Panc1 (cell line): Measurements from ENCODE around the gene IQSEC1. TPM values are rescaled to one million over a fixed set of nuclear protein-coding genes. Genes with fewer than 3 reads are reported as not detected.

Source experiments
- ATAC-seq: fragments of 200-7000 bp; cut with Tn5 transposase; 2 replicates; pipeline ENCODE4 v1.9.1; 2020; ENCODE audit warnings: mild to moderate bottlenecking, moderate library complexity
- BruUV-seq: library from RNA; stranded (reverse); fragments of 400-500 nt; replicated peaks from 2 replicates; lab custom pipeline; 2021; lab: Mats Ljungman, UMichigan
- CTCF ChIA-PET: fragments of 300-600 bp; sonication (Branson Sonifier 250); formaldehyde crosslinking; loops from one replicate; lab custom pipeline; 2022; ENCODE audit warnings: antibody characterized with exemption; lab: Charles Lee
- POLR2A ChIA-PET: fragments of 300-600 bp; sonication (Branson Sonifier 250); formaldehyde crosslinking; loops from one replicate; lab custom pipeline; 2022; ENCODE audit warnings: antibody characterized with exemption; lab: Charles Lee
- DNase-seq: peaks from one replicate; pipeline ENCODE4 v3.0.0-alpha.2; 2010; ENCODE audit warnings: low read depth, low spot score
- H3K27ac ChIP-seq: 2 replicates; pipeline ENCODE4 v1.5.1; 2011; ENCODE audit warnings: mild to moderate bottlenecking, low read length, inconsistent platforms
- H3K27me3 ChIP-seq: fragments of 200-500 bp; sonication (Bioruptor generic); 2 replicates; pipeline ENCODE4 v1.6.0; 2014; ENCODE audit warnings: low read length, inconsistent platforms; ENCODE audit not compliant: control insufficient read depth, insufficient read depth
- H3K36me3 ChIP-seq: fragments of 200-500 bp; sonication (Bioruptor generic); 2 replicates; pipeline ENCODE4 v1.5.1; 2014; ENCODE audit warnings: inconsistent platforms, mild to moderate bottlenecking, low read length, moderate library complexity; ENCODE audit not compliant: control insufficient read depth, insufficient read depth
- H3K4me1 ChIP-seq: 2 replicates; pipeline ENCODE4 v1.5.1; 2011; ENCODE audit warnings: inconsistent platforms, mild to moderate bottlenecking, low read length, moderate library complexity; ENCODE audit not compliant: control insufficient read depth, insufficient read depth
- H3K4me3 ChIP-seq, 2 experiments: 2 replicates each; pipeline ENCODE4 v1.5.1; 2011 to 2012; ENCODE audit warnings: low read depth in 2 of 2, low read length in 2 of 2, mild to moderate bottlenecking in 2 of 2, inconsistent platforms in 1 of 2, moderate library complexity in 1 of 2
- H3K9me3 ChIP-seq: fragments of 200-500 bp; sonication (Bioruptor generic); 2 replicates; pipeline ENCODE4 v1.5.1; 2014; ENCODE audit warnings: low read depth, mild to moderate bottlenecking, inconsistent platforms, low read length, moderate library complexity; ENCODE audit not compliant: control insufficient read depth, insufficient read depth
- CTCF ChIP-seq: fragments of 450-650 bp; IDR thresholded peaks from 2 replicates; pipeline ENCODE4 v1.5.1; 2017; ENCODE audit warnings: mild to moderate bottlenecking
- POLR2AphosphoS5 ChIP-seq: IDR thresholded peaks from 2 replicates; pipeline ENCODE4 v1.6.1; 2012; ENCODE audit warnings: mild to moderate bottlenecking, low read depth, low read length, moderate library complexity
- REST ChIP-seq, 2 experiments: IDR thresholded peaks; 2 replicates each; pipeline ENCODE4 v1.6.1; 2011 to 2012; ENCODE audit warnings: low read depth in 2 of 2, control low read depth in 1 of 2, low read length in 1 of 2, mild to moderate bottlenecking in 1 of 2, moderate library complexity in 1 of 2; ENCODE audit not compliant: insufficient read depth in 1 of 2
- SIN3A ChIP-seq: IDR thresholded peaks from 2 replicates; pipeline ENCODE4 v1.6.1; 2012; ENCODE audit warnings: low read depth, mild to moderate bottlenecking, low read length, moderate library complexity, borderline replicate concordance; ENCODE audit not compliant: insufficient read depth
- TCF7L2 ChIP-seq: IDR thresholded peaks from 2 replicates; pipeline ENCODE4 v1.6.1; 2011; ENCODE audit warnings: mild to moderate bottlenecking, low read depth, low read length, inconsistent platforms
- in situ Hi-C: cut with HindIII; loops from 2 replicates; pipeline ENCODE4 v1.10.0; 2016; ENCODE audit warnings: low sequenced_read_pairs, low pct_unique_long_range_greater_than_20kb
- intact Hi-C: fragments of 100-400 bp; cut with micrococcal nuclease; formaldehyde crosslinking; loops from one replicate; pipeline ENCODE4 v1.10.0; 2022; ENCODE audit not compliant: unreplicated experiment
- total RNA-seq: library from RNA; stranded (reverse); gene quantifications from one replicate; pipeline ENCODE4 v1.2.1, GENCODE V29; 2021; ENCODE audit not compliant: unreplicated experiment

IQSEC1 gene
- total RNA-seq, 1 experiment from 2014 or later = 28.4 TPM

GRCh38 chr3:12891985-12892839 is 181.0 kb downstream of the IQSEC1 start:
- intact Hi-C loops = no loop called here
- Histone ChIP-seq H3K36me3 (no peaks in the 10 kb centered on the region), H3K4me1 (no peaks in the 10 kb centered on the region), H3K9me3 (no peaks in the 10 kb centered on the region), H3K4me3 (no peak overlapping the region), H3K27me3 (no peaks in the 10 kb centered on the region; the same call in 1 of the 2 replicates), H3K27ac (no peak overlapping the region)
- CTCF ChIA-PET = interaction anchor here (0.9 kb wide), 1 partner anchor 11 kb away, joined by 5 read pairs; no protein-coding TSS in a partner anchor
- TF ChIP-seq CTCF = peak; percentile 83
- no peak for TF ChIP-seq TCF7L2
- no peak for TF ChIP-seq POLR2AphosphoS5
- no peak for TF ChIP-seq SIN3A
- POLR2A ChIA-PET = interaction anchor here (0.7 kb wide), 1 partner anchor 1889 kb away, joined by 3 read pairs; no protein-coding TSS in a partner anchor
- DNase-seq (peak; percentile 33), ATAC-seq (peak; percentile 53)
- in situ Hi-C loops = no loop called here
- BruUV-seq = no TSS peak

GRCh38 chr3:12891391-12891984 is 181.7 kb downstream of the IQSEC1 start:
- Histone ChIP-seq H3K9me3 (no peaks in the 10 kb centered on the region), H3K4me1 (no peaks in the 10 kb centered on the region), H3K27me3 (no peaks in the 10 kb centered on the region; the same call in 1 of the 2 replicates), H3K4me3 (no peak overlapping the region), H3K27ac (no peak overlapping the region), H3K36me3 (no peaks in the 10 kb centered on the region)
- intact Hi-C loops = no loop called here
- ATAC-seq (no peak), DNase-seq (peak; percentile 15)
- TF ChIP-seq POLR2AphosphoS5 = no peak
- TF ChIP-seq TCF7L2 = no peak
- TF ChIP-seq SIN3A = no peak
- TF ChIP-seq REST (IDR thresholded peaks at IDR 0.05; ENCODE audit: insufficient read depth in 1 of 2, low read depth in 2 of 2, low read length in 1 of 2) = no peak
- TF ChIP-seq CTCF = no peak
- CTCF ChIA-PET = interaction anchor here (0.8 to 0.9 kb wide), 2 partner anchors 11 to 109 kb away, joined by 4 to 5 read pairs; no protein-coding TSS in a partner anchor
- in situ Hi-C loops = no loop called here
- POLR2A ChIA-PET = interaction anchor here (0.7 kb wide), 1 partner anchor 1890 kb away, joined by 3 read pairs; no protein-coding TSS in a partner anchor
- no TSS peak for BruUV-seq
